HEK293 (cell line): ENCODE results near the gene TPSD1.

Source experiments
- CTCF ChIA-PET: fragments of 350-600 bp; formaldehyde crosslinking; extraction: SDS; loops from one replicate; lab custom pipeline; 2021; ENCODE audit warnings: antibody characterized with exemption; lab: Yijun Ruan, JAX
- POLR2A ChIA-PET: fragments of 300-600 bp; formaldehyde crosslinking; extraction: SDS; loops from one replicate; lab custom pipeline; 2020; ENCODE audit warnings: antibody characterized with exemption, inconsistent platforms; lab: Yijun Ruan, JAX
- H3K27ac ChIP-seq: fragments of 200-500 bp; sonication (Bioruptor generic); 2 replicates; pipeline ENCODE4 v1.5.1; 2014; ENCODE audit warnings: low read depth, low read length, control low read depth, inconsistent platforms; ENCODE audit errors: extremely low read depth
- H3K36me3 ChIP-seq, 2 experiments: fragments of 200-500 bp in 1 of 2; sonication (Bioruptor generic) in 1 of 2; 1 replicate in 1 of 2; 2 replicates in 1 of 2; pipeline ENCODE4 v1.5.1; 2014 to 2017; ENCODE audit warnings: inconsistent platforms in 2 of 2, low read length in 2 of 2; ENCODE audit not compliant: control insufficient read depth in 2 of 2, insufficient read depth in 1 of 2
- H3K4me1 ChIP-seq: fragments of 200-500 bp; sonication (Bioruptor generic); 2 replicates; pipeline ENCODE4 v1.5.1; 2014; ENCODE audit warnings: mild to moderate bottlenecking, low read length, inconsistent platforms; ENCODE audit not compliant: control insufficient read depth, insufficient read depth
- H3K4me3 ChIP-seq: 2 replicates; pipeline ENCODE4 v1.5.1; 2011; ENCODE audit warnings: low read depth, mild to moderate bottlenecking, control low read depth, low read length, moderate library complexity
- H3K9me3 ChIP-seq: fragments of 200-500 bp; sonication (Bioruptor generic); 2 replicates; pipeline ENCODE4 v1.5.1; 2014; ENCODE audit warnings: low read depth, low read length, inconsistent platforms; ENCODE audit not compliant: control insufficient read depth, insufficient read depth
- BCL11A ChIP-seq: fragments of 450-650 bp; formaldehyde crosslinking; IDR thresholded peaks from 2 replicates; pipeline ENCODE4 v1.5.1; 2016; ENCODE audit warnings: low read depth, missing biosample characterization, missing genetic modification characterization
- REPIN1 ChIP-seq: fragments of 450-650 bp; formaldehyde crosslinking; IDR thresholded peaks from 2 replicates; pipeline ENCODE4 v1.5.1; 2017; ENCODE audit warnings: missing biosample characterization, missing genetic modification characterization, low read depth
- SETDB1 ChIP-seq: IDR thresholded peaks from one replicate; pipeline ENCODE4 v1.6.1; 2017; ENCODE audit warnings: mild to moderate bottlenecking, low read length, moderate library complexity, mixed read lengths; ENCODE audit not compliant: insufficient read length
- SP2 ChIP-seq: fragments of 450-650 bp; formaldehyde crosslinking; IDR thresholded peaks from 2 replicates; pipeline ENCODE4 v1.5.1; 2016; ENCODE audit warnings: missing biosample characterization, missing genetic modification characterization
- TRIM28 ChIP-seq: IDR thresholded peaks from 2 replicates; pipeline ENCODE4 v1.6.1; 2011; ENCODE audit warnings: low read length, control low read depth, borderline replicate concordance
- YY2 ChIP-seq: fragments of 450-650 bp; formaldehyde crosslinking; IDR thresholded peaks from 2 replicates; pipeline ENCODE4 v1.5.1; 2016; ENCODE audit warnings: missing biosample characterization, missing genetic modification characterization
- ZBTB21 ChIP-seq: fragments of 450-650 bp; formaldehyde crosslinking; IDR thresholded peaks from 2 replicates; pipeline ENCODE4 v1.5.1; 2017; ENCODE audit warnings: missing biosample characterization, missing genetic modification characterization
- ZBTB8A ChIP-seq: fragments of 450-650 bp; formaldehyde crosslinking; IDR thresholded peaks from 2 replicates; pipeline ENCODE4 v1.5.1; 2016; ENCODE audit warnings: missing biosample characterization, missing genetic modification characterization
- ZEB2 ChIP-seq: fragments of 450-650 bp; formaldehyde crosslinking; IDR thresholded peaks from 2 replicates; pipeline ENCODE4 v1.5.1; 2016; ENCODE audit warnings: missing biosample characterization, missing genetic modification characterization
- ZFHX2 ChIP-seq: fragments of 450-650 bp; formaldehyde crosslinking; conservative IDR thresholded peaks from 2 replicates; pipeline ENCODE4 v1.5.1; 2016; ENCODE audit warnings: missing biosample characterization, missing genetic modification characterization
- ZNF112 ChIP-seq: fragments of 450-650 bp; formaldehyde crosslinking; IDR thresholded peaks from 2 replicates; pipeline ENCODE4 v1.5.0; 2017; ENCODE audit warnings: missing biosample characterization, missing genetic modification characterization
- ZNF133 ChIP-seq: fragments of 450-650 bp; formaldehyde crosslinking; IDR thresholded peaks from 2 replicates; pipeline ENCODE4 v1.5.1; 2016; ENCODE audit warnings: missing biosample characterization, missing genetic modification characterization
- ZNF155 ChIP-seq: fragments of 450-650 bp; formaldehyde crosslinking; IDR thresholded peaks from 2 replicates; pipeline ENCODE4 v1.5.1; 2016; ENCODE audit warnings: missing biosample characterization, missing genetic modification characterization
- ZNF157 ChIP-seq: fragments of 450-650 bp; formaldehyde crosslinking; IDR thresholded peaks from 2 replicates; pipeline ENCODE4 v1.5.1; 2016; ENCODE audit warnings: missing biosample characterization, missing genetic modification characterization
- ZNF239 ChIP-seq: fragments of 450-650 bp; formaldehyde crosslinking; IDR thresholded peaks from 2 replicates; pipeline ENCODE4 v1.5.1; 2016; ENCODE audit warnings: missing biosample characterization, missing genetic modification characterization
- ZNF335 ChIP-seq: fragments of 450-650 bp; formaldehyde crosslinking; conservative IDR thresholded peaks from 2 replicates; pipeline ENCODE4 v1.5.1; 2016; ENCODE audit warnings: missing biosample characterization, missing genetic modification characterization
- ZNF354C ChIP-seq: fragments of 450-650 bp; formaldehyde crosslinking; IDR thresholded peaks from 2 replicates; pipeline ENCODE4 v1.5.1; 2016; ENCODE audit warnings: missing biosample characterization, missing genetic modification characterization, low read depth, borderline replicate concordance
- ZNF48 ChIP-seq: fragments of 450-650 bp; formaldehyde crosslinking; IDR thresholded peaks from 2 replicates; pipeline ENCODE4 v1.5.1; 2016; ENCODE audit warnings: missing biosample characterization, missing genetic modification characterization
- ZNF510 ChIP-seq: fragments of 450-650 bp; formaldehyde crosslinking; IDR thresholded peaks from 2 replicates; pipeline ENCODE4 v1.5.1; 2018; ENCODE audit warnings: mild to moderate bottlenecking, missing genetic modification characterization, missing biosample characterization; ENCODE audit not compliant: insufficient replicate concordance
- ZNF548 ChIP-seq: fragments of 450-650 bp; formaldehyde crosslinking; IDR thresholded peaks from 2 replicates; pipeline ENCODE4 v1.5.1; 2016; ENCODE audit warnings: missing biosample characterization, missing genetic modification characterization
- ZNF549 ChIP-seq: fragments of 450-650 bp; IDR thresholded peaks from 2 replicates; pipeline ENCODE4 v1.5.1; 2018; ENCODE audit warnings: missing biosample characterization, missing genetic modification characterization, mild to moderate bottlenecking, inconsistent platforms, moderate library complexity
- ZNF558 ChIP-seq: fragments of 450-650 bp; formaldehyde crosslinking; IDR thresholded peaks from 2 replicates; pipeline ENCODE4 v1.5.1; 2016; ENCODE audit warnings: missing biosample characterization, missing genetic modification characterization
- ZNF571 ChIP-seq: fragments of 450-650 bp; formaldehyde crosslinking; IDR thresholded peaks from 2 replicates; pipeline ENCODE4 v1.5.0; 2017; ENCODE audit warnings: missing biosample characterization, missing genetic modification characterization
- ZNF701 ChIP-seq: fragments of 450-650 bp; formaldehyde crosslinking; IDR thresholded peaks from 2 replicates; pipeline ENCODE4 v1.5.1; 2016; ENCODE audit warnings: missing biosample characterization, missing genetic modification characterization
- ZNF776 ChIP-seq: fragments of 450-650 bp; formaldehyde crosslinking; IDR thresholded peaks from 2 replicates; pipeline ENCODE4 v1.5.0; 2017; ENCODE audit warnings: missing biosample characterization, missing genetic modification characterization, borderline replicate concordance
- TF ChIP-seq, protein P1 (sequence below): fragments of 450-650 bp; formaldehyde crosslinking; optimal IDR thresholded peaks from 2 replicates; pipeline ENCODE3; 2016; ENCODE audit warnings: missing biosample characterization, mild to moderate bottlenecking, missing genetic modification characterization
- TF ChIP-seq, protein P2 (sequence below): fragments of 450-650 bp; formaldehyde crosslinking; IDR thresholded peaks from 2 replicates; pipeline ENCODE4 v1.5.1; 2016; ENCODE audit warnings: missing biosample characterization, missing genetic modification characterization
- TF ChIP-seq, protein P3 (sequence below): fragments of 450-650 bp; formaldehyde crosslinking; IDR thresholded peaks from 2 replicates; pipeline ENCODE4; 2016; ENCODE audit warnings: missing biosample characterization, missing genetic modification characterization
- TF ChIP-seq, protein P4 (sequence below): fragments of 450-650 bp; formaldehyde crosslinking; IDR thresholded peaks from 2 replicates; pipeline ENCODE4 v1.5.1; 2017; ENCODE audit warnings: missing biosample characterization, missing genetic modification characterization
- TF ChIP-seq, protein P5 (sequence below): fragments of 450-650 bp; IDR thresholded peaks from 2 replicates; pipeline ENCODE4 v1.5.1; 2018; ENCODE audit warnings: missing biosample characterization, mild to moderate bottlenecking, missing genetic modification characterization

Gene TPSD1

DNA sequence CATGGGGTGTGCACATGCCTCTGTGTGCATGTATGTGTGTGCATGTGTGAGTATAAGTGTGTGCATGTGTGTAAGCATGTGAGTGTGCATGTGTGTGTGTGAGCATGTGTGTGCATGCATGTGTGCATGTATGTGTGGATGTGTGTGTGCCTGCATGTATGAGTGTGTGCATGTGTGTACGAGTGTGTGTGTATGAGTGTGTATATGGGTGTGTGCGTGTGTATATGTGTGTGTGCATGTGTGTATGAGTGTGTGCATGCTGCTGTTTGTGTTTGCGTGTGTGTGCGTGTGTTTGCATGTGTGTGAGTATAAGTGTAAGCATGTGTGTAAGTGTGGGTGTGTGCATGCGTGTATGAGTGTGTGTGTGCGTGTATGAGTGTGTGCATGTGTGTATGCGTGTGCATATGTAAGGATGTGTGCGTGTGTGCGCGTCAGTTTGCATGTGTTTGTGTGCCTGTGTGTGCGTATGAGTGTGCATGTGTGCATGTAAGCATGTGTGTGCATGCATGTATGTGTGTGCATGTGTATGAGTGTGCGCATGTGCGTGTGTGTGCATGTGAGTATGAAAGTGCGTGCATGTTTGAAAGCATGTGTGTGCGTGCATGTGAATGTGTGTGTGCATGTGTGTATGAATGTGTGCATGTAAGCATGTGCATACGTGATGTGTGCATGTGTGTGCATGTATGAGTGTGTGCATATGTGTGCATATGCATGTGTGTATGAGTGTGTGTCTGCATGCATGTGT is 8.6 kb downstream of the TPSD1 start:
- POLR2A ChIA-PET, result no interaction called here
- Histone ChIP-seq H3K4me1 (no peaks in the 10 kb centered on the region), H3K4me3 (no peak overlapping the region), H3K27ac (no peak overlapping the region), H3K36me3 (no peaks in the 10 kb centered on the region), H3K9me3 (no peaks in the 10 kb centered on the region)
- CTCF ChIA-PET, result interaction anchor here (1.1 kb wide), 1 partner anchor 36 kb away, joined by 4 read pairs; no protein-coding TSS in a partner anchor
- TF ChIP-seq, protein P1, sequence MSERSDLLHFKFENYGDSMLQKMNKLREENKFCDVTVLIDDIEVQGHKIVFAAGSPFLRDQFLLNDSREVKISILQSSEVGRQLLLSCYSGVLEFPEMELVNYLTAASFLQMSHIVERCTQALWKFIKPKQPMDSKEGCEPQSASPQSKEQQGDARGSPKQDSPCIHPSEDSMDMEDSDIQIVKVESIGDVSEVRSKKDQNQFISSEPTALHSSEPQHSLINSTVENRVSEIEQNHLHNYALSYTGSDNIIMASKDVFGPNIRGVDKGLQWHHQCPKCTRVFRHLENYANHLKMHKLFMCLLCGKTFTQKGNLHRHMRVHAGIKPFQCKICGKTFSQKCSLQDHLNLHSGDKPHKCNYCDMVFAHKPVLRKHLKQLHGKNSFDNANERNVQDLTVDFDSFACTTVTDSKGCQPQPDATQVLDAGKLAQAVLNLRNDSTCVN (tag by site-specific recombination), result peak; percentile 12
- TF ChIP-seq SP2 (tag by site-specific recombination), result no peak
- TF ChIP-seq, protein P2, sequence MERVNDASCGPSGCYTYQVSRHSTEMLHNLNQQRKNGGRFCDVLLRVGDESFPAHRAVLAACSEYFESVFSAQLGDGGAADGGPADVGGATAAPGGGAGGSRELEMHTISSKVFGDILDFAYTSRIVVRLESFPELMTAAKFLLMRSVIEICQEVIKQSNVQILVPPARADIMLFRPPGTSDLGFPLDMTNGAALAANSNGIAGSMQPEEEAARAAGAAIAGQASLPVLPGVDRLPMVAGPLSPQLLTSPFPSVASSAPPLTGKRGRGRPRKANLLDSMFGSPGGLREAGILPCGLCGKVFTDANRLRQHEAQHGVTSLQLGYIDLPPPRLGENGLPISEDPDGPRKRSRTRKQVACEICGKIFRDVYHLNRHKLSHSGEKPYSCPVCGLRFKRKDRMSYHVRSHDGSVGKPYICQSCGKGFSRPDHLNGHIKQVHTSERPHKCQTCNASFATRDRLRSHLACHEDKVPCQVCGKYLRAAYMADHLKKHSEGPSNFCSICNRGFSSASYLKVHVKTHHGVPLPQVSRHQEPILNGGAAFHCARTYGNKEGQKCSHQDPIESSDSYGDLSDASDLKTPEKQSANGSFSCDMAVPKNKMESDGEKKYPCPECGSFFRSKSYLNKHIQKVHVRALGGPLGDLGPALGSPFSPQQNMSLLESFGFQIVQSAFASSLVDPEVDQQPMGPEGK (tag by site-specific recombination), result no peak
- no peak for TF ChIP-seq ZNF549 (tag by site-specific recombination)
- TF ChIP-seq TRIM28, result no peak
- no peak for TF ChIP-seq ZNF157
- TF ChIP-seq ZNF701 (tag by site-specific recombination), result no peak
- no peak for TF ChIP-seq ZNF354C (tag by site-specific recombination)
- TF ChIP-seq SETDB1, result no peak
- TF ChIP-seq, protein P3, sequence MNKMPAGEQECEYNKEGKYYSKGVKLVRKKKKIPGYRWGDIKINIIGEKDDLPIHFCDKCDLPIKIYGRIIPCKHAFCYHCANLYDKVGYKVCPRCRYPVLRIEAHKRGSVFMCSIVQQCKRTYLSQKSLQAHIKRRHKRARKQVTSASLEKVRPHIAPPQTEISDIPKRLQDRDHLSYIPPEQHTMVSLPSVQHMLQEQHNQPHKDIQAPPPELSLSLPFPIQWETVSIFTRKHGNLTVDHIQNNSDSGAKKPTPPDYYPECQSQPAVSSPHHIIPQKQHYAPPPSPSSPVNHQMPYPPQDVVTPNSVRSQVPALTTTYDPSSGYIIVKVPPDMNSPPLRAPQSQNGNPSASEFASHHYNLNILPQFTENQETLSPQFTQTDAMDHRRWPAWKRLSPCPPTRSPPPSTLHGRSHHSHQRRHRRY (tag by site-specific recombination), result no peak
- no peak for TF ChIP-seq REPIN1 (tag by site-specific recombination)
- no peak for TF ChIP-seq ZNF335 (tag by site-specific recombination)
- no peak for TF ChIP-seq ZEB2
- TF ChIP-seq ZNF48, result no peak
- TF ChIP-seq ZNF558 (tag by site-specific recombination), result no peak
- TF ChIP-seq, protein P4, sequence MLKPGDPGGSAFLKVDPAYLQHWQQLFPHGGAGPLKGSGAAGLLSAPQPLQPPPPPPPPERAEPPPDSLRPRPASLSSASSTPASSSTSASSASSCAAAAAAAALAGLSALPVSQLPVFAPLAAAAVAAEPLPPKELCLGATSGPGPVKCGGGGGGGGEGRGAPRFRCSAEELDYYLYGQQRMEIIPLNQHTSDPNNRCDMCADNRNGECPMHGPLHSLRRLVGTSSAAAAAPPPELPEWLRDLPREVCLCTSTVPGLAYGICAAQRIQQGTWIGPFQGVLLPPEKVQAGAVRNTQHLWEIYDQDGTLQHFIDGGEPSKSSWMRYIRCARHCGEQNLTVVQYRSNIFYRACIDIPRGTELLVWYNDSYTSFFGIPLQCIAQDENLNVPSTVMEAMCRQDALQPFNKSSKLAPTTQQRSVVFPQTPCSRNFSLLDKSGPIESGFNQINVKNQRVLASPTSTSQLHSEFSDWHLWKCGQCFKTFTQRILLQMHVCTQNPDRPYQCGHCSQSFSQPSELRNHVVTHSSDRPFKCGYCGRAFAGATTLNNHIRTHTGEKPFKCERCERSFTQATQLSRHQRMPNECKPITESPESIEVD (tag by site-specific recombination), result no peak
- no peak for TF ChIP-seq ZNF510 (tag by site-specific recombination)
- no peak; the same call in 1 of the 2 replicates for TF ChIP-seq ZBTB8A (tag by site-specific recombination)
- TF ChIP-seq ZNF155 (tag by site-specific recombination), result no peak
- no peak for TF ChIP-seq ZBTB21
- TF ChIP-seq YY2, result 0 out of 2 replicates have a peak, but pooled peaks have one; percentile 17
- TF ChIP-seq ZNF776 (tag by site-specific recombination), result peak; percentile 29; the same call in 1 of the 2 replicates
- TF ChIP-seq ZFHX2 (tag by site-specific recombination), result no peak
- no peak for TF ChIP-seq ZNF133 (tag by site-specific recombination)
- TF ChIP-seq ZNF112 (tag by site-specific recombination), result no peak
- TF ChIP-seq ZNF548, result no peak
- TF ChIP-seq, protein P5, sequence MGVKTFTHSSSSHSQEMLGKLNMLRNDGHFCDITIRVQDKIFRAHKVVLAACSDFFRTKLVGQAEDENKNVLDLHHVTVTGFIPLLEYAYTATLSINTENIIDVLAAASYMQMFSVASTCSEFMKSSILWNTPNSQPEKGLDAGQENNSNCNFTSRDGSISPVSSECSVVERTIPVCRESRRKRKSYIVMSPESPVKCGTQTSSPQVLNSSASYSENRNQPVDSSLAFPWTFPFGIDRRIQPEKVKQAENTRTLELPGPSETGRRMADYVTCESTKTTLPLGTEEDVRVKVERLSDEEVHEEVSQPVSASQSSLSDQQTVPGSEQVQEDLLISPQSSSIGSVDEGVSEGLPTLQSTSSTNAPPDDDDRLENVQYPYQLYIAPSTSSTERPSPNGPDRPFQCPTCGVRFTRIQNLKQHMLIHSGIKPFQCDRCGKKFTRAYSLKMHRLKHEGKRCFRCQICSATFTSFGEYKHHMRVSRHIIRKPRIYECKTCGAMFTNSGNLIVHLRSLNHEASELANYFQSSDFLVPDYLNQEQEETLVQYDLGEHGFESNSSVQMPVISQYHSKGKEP (tag by site-specific recombination), result no peak
- TF ChIP-seq ZNF239 (tag by site-specific recombination), result no peak
- no peak for TF ChIP-seq BCL11A
- TF ChIP-seq ZNF571 (tag by site-specific recombination), result peak; percentile 63; the same call in 1 of the 2 replicates
